Stimulated activated CD8-positive, alpha-beta memory T cell treated with anti-CD3 and anti-CD28 coated beads, Interleukin-4, amount 100 ng/mL, for 4 hours (primary cell): ENCODE results near the gene HELZ2.

Source experiments
- DNase-seq, 2 donors: peaks; one replicate each; pipeline ENCODE4 v3.0.0-alpha.2; 2020; ENCODE audit warnings: low read depth in 2 of 2, low spot score in 1 of 2

The HELZ2 gene

GRCh38 chr20:63527184-63527583, 46.9 kb downstream of the HELZ2 start:
- DNase-seq: no peak

GRCh38 chr20:63525971-63526370, 48.1 kb downstream of the HELZ2 start:
- no peak for DNase-seq

- no peak for DNase-seq
These were observed 48.9 kb downstream of the HELZ2 start for GRCh38 chr20:63525185-63525584.
